SH-SY5Y (cell line): ENCODE measurements around the gene RPUSD4.

Experiments used
- GATA2 ChIP-seq: IDR thresholded peaks from 2 replicates; pipeline ENCODE4 v1.6.1; 2011; ENCODE audit warnings: mild to moderate bottlenecking, low read depth, low read length
- GATA3 ChIP-seq: IDR thresholded peaks from 2 replicates; pipeline ENCODE4 v1.6.1; 2011; ENCODE audit warnings: low read depth, mild to moderate bottlenecking, low read length, moderate library complexity

RPUSD4 gene

DNA sequence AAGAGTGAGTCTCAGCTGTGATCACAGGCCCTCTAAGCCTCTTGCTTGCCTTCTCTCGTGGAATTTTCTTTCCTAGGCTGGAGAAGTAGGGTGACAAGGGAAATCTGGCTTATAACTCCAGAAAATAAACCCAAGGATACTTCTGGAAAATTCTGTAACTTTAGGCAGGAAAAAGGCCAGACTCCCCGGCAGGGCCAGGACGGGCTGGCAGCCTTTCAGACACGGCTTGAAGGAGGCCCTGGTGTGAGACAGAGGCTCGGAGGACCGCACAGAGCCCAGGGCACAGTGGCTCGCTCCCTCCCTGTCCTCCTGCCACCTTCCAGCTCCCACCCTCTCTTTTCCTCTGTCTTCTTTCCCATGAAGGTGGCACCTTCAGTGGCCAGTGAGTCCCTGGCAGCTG, 19.1 kb downstream of the RPUSD4 start:
- no peak for TF ChIP-seq GATA2
- no peak for TF ChIP-seq GATA3

- no peak for TF ChIP-seq GATA3
- no peak for TF ChIP-seq GATA2
These were observed 19.9 kb downstream of the RPUSD4 start for GRCh38 chr11:126191379-126192073.

DNA sequence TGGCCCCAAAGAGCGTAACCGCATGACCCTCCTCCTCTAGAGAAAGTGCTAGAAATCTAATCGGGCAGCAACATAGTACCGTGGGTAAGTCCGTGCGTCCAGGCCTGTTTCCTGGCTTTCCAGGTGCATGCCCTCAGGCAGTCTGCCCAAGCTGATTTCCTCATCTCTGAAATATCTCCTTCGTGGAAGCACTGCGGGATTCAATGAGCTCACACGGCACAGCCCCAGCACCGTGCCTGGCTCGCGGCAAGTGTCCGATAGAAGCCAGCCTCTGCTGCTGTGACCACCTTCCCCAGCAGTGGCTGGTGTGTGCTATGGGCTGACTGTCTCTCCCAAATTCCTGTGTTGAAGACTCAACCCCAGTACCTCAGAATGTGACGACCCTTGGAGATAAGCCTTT, 20.7 kb downstream of the RPUSD4 start:
- TF ChIP-seq GATA3 (no peak), GATA2 (no peak)

GRCh38 chr11:126189109-126189929, 22.1 kb downstream of the RPUSD4 start:
- TF ChIP-seq GATA3 (no peak), GATA2 (no peak)

DNA sequence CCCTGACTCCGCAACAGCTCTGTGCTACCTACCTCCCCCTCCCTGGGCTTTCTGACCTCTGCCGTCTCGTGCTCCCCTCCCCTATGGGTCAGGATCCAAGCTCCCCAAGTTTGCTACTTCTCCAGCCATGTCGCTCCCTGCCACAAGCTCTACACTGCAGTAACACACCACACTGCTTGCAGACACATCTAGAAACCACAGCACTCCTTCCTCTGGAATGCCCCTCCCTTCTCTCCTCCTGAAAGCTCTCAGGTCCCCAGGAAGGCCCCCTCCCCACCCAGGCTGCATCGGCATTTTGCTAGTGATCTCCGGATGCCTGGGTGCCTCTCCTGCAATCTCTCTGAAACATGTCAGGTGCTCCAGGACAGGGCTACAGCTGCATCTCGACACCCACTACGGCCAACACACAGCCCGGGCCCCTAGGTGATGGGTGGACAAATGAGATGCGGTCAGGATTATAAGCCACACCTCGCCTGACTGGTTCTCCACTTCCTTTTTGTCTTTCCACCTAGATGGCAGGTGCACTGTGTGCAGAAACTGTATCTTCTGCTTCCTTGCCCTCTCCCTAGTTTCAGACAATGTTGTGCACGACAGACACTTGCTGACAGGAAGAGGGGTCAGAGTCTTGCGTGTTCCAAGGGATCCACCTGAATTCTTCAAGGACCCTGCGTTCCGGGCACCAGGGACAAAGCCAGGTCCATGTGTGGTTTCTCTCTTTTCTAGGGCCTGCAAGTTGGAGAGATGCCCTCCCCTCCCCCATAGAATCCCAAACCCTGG, 22.9 kb downstream of the RPUSD4 start:
- TF ChIP-seq GATA2 (no peak), GATA3 (no peak)

GRCh38 chr11:126186708-126187529, 24.5 kb downstream of the RPUSD4 start:
- TF ChIP-seq GATA2 (no peak), GATA3 (no peak)

DNA sequence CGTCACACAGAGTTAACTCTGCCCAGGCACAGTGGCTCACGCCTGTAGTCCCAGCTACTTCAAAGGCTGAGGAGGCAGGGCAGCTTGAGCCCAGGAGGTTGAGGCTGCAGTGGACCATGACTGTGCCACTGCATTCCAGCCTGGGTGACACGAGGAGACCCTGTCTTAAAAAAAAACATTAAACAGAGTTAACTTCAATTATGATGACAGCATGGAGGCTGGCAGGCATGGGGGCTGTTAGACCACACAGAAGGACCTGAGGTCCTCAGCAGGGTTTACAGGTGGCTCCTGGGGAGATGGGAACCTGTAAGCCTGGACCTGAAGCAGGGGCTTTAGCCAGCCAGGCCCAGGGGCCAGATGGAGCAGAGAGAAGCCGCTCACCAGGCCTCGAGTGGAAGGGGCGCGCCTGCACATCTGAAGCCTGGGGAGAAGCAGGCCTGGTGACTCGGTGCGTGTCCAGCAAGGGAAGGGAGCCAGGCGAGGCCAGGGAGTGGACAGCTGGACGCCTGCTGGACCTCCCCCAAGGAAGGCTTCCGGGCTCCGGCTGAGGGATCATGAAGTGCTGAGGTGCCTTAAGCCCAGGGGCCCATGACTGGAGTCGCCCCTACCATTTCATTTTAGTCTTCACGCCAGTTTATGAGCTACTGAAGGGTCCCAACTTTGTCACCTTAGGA, 25.3 kb downstream of the RPUSD4 start:
- TF ChIP-seq GATA2 (no peak), GATA3 (no peak)

DNA sequence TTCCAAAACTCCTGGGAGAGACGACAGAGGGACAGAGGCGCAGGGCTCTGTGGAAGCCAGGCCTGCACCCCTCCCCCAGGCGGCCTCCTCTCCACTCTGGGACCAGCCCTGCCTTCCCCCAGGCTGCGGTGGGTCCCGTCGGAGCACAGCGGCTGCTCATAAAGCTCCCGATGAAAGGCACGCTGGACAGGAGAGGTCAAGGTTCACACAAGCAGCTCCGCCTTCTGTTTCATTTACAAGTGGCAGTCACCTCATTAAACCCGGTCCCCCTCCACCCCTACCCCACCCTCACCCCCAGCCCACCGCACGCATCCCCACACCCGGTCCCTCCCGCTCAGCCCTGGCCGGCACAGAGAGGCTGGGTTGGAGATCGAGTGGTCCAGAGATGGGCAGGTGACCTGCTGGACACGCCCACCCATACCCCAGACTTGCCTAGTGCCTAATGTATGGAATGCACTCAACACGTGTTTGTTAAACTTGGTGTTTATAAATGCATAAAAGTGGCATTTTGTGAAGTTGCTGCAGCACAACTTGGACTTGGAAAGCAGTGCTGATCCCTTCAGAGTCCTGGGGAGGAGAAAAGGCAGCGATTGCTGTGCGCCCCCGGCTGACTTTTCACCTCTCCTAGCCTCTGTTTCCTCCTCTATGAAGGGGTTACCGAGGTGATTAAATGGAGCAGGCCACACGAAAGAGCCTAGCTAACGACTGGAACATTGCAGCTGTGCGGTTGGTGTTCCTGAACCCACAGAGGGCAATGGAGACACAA, 26.0 kb downstream of the RPUSD4 start:
- TF ChIP-seq GATA3 = no peak
- TF ChIP-seq GATA2 = no peak

DNA sequence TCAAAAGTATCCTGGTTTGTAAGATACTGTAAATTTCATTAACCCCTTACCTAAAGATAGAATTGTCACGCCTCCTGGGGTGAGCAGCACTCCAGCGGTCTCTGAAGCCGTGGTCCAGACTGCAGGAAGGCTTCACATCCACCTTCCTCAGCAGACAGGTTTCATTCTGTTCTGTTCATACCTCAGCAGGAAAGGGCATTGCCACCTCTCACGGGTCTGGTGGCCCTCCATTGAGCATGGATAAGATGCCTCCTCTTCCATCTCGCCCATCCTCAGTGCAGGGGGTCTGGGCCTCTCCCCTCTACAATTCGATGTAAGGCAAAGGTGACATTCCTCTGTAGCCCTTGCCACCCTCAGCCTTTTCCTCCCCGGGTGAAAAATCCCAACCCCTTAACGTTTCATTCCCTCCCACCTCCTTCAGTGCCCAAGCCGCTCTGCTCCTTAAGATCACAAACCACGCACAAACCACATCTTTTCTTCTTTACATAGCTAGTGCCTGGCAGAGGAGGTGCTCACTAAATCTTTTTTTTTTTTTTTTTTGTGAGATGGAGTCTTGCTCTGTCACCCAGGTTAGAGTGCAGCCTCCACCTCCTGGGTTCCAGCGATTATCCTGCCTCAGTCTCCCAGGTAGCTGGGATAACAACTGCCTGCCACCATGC, 28.5 kb downstream of the RPUSD4 start:
- no peak for TF ChIP-seq GATA3
- no peak for TF ChIP-seq GATA2

GRCh38 chr11:126181939-126182730, 29.3 kb downstream of the RPUSD4 start:
- TF ChIP-seq GATA3 (no peak), GATA2 (no peak)

GRCh38 chr11:126176853-126177470, 34.5 kb downstream of the RPUSD4 start:
- TF ChIP-seq GATA2 = no peak
- no peak for TF ChIP-seq GATA3
